GM12875 (cell line): ENCODE data around the gene SERGEF.
"Not testable (repeated sequence)": the region's sequence is repeated elsewhere in the genome, so short reads cannot be mapped to it uniquely, and the experiment has no call there.

Experiments
- H3K4me3 ChIP-seq: one replicate; pipeline ENCODE4 v1.5.1; 2011; ENCODE audit warnings: low read depth, low read length, control low read depth
- CTCF ChIP-seq: IDR thresholded peaks from 2 replicates; pipeline ENCODE4 v1.5.1; 2011; ENCODE audit warnings: low read depth, mild to moderate bottlenecking, control low read depth, inconsistent platforms, low read length, moderate library complexity, borderline replicate concordance; ENCODE audit not compliant: insufficient read depth

SERGEF gene

GRCh38 chr11:18000760-18001159, 12.1 kb downstream of the SERGEF start:
- no peak for TF ChIP-seq CTCF
- no peak overlapping the region for H3K4me3 ChIP-seq

- H3K4me3 ChIP-seq, result not testable (repeated sequence)
Observed at GRCh38 chr11:18000128-18000527, 12.7 kb downstream of the SERGEF start.

GRCh38 chr11:17992916-17993315, 19.9 kb downstream of the SERGEF start:
- no peak overlapping the region for H3K4me3 ChIP-seq
- TF ChIP-seq CTCF, result no peak

- H3K4me3 ChIP-seq, result no peak overlapping the region
- peak; percentile 72 for TF ChIP-seq CTCF
Observed at GRCh38 chr11:17991783-17992433, 20.9 kb downstream of the SERGEF start.

GRCh38 chr11:17989306-17989705, 23.5 kb downstream of the SERGEF start:
- H3K4me3 ChIP-seq, result no peak overlapping the region
- TF ChIP-seq CTCF, result no peak

GRCh38 chr11:17988465-17988864, 24.4 kb downstream of the SERGEF start:
- TF ChIP-seq CTCF, result no peak
- no peak overlapping the region for H3K4me3 ChIP-seq

GRCh38 chr11:17987826-17988225, 25.0 kb downstream of the SERGEF start:
- no peak overlapping the region for H3K4me3 ChIP-seq
- TF ChIP-seq CTCF, result no peak
